Fibroblast of villous mesenchyme (primary cell): ENCODE results near the gene KYAT1. TPM values are rescaled to one million over a fixed set of nuclear protein-coding genes. Genes with fewer than 3 reads are reported as not detected.
A peak's percentile ranks its signal among the peaks of the same experiment; 100 is the strongest.

Experiments
- DNase-seq: peaks from one replicate; pipeline ENCODE4 v3.0.0-alpha.2; 2010; ENCODE audit warnings: low read depth
- H3K4me3 ChIP-seq: 2 replicates; pipeline ENCODE4 v1.5.1; 2011; ENCODE audit warnings: low read depth, mild to moderate bottlenecking, low read length
- total RNA-seq: library from RNA; depleted of rRNA; stranded (reverse); fragments of >200 nt; gene quantifications from 2 replicates; pipeline ENCODE4 v1.2.3, GENCODE V29; 2012
- TF ChIP-seq, protein P1 (sequence below): IDR thresholded peaks from 2 replicates; pipeline ENCODE4 v1.5.1; 2012; ENCODE audit warnings: low read depth, mild to moderate bottlenecking, low read length; ENCODE audit not compliant: insufficient read depth

The KYAT1 gene
- total RNA-seq, 1 donor = 11.2 TPM

DNA sequence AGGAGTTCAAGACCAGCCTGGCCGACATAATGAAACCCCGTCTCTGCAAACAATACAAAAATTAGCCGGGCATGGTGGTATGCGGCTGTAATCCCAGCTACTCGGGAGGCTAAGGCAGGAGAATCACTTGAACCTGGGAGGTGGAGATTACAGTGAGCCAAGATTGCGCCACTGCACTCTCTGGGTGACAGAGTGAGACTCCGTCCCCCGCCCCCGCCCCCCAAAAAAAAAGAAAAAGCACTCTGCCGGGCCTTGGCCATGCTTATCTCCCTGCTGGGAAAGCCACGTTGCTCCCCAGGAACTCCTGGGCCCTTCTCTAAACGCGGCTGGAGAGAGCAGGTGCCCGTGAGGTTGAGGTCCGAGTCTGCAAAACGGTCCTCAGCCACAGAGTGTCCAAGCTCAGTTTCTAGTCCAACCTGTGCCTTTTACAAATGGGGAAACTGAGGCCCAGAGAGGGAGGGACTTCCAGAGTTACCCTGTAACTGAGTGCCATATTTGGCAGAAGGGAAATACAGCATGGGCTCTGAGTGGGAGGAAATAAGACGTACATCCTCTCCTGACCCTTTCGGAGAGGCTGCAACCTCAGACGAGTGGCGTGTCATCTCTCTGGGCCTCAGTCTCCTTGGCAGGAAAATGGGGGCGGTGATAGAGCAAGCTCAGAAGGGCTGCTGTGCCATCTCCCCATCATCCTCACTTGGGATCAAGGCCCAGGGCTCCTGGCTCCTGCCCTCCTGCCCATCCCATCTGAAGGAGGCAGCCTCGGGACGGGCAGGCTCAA is 32.4 kb upstream of the KYAT1 start:
- no peak overlapping the region for H3K4me3 ChIP-seq
- no peak for DNase-seq
- TF ChIP-seq, protein P1, sequence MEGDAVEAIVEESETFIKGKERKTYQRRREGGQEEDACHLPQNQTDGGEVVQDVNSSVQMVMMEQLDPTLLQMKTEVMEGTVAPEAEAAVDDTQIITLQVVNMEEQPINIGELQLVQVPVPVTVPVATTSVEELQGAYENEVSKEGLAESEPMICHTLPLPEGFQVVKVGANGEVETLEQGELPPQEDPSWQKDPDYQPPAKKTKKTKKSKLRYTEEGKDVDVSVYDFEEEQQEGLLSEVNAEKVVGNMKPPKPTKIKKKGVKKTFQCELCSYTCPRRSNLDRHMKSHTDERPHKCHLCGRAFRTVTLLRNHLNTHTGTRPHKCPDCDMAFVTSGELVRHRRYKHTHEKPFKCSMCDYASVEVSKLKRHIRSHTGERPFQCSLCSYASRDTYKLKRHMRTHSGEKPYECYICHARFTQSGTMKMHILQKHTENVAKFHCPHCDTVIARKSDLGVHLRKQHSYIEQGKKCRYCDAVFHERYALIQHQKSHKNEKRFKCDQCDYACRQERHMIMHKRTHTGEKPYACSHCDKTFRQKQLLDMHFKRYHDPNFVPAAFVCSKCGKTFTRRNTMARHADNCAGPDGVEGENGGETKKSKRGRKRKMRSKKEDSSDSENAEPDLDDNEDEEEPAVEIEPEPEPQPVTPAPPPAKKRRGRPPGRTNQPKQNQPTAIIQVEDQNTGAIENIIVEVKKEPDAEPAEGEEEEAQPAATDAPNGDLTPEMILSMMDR = no peak

DNA sequence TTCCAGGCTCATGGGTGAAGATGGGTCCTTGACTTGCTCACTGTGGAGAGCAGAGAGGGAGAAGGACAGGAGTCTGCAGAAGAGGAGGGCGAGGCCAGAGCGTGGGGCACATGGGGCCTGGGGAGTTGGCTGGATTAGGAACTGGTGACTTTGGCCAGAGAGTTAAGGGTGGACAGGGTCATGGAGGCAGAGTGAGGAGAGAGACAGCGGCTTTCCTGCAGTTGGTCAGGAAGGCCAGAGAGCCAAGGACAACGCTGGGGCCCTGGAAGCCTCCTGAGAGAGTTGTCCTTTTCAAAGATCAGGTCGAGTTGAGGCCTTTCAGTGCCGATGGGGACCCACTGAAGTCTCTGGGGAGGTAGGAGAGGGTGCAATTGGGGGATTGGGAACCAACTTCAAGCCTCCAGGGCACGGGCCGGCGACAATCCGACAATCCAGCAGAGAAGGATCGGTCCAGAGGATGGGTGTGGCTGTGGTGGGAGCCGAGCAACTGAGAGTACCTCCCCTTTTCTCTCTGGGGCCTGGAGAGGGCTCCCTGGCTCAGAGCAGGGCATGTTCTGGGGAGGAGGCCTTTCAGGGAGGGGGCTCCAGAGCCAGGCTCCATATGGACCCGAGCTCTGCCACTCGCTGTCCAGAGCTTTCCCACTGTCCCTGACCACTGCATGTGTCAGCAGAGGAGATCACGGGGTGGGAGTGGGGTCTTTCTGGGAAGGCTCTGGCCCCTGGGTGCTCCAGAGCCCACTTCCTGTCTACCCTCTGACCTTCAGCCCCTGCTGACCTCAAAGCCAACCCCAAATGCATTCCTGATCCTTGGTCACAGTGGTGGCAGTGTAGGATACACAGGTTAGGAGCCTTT is 31.5 kb upstream of the KYAT1 start:
- no peak for DNase-seq
- no peak overlapping the region for H3K4me3 ChIP-seq
- TF ChIP-seq, protein P1 = no peak

DNA sequence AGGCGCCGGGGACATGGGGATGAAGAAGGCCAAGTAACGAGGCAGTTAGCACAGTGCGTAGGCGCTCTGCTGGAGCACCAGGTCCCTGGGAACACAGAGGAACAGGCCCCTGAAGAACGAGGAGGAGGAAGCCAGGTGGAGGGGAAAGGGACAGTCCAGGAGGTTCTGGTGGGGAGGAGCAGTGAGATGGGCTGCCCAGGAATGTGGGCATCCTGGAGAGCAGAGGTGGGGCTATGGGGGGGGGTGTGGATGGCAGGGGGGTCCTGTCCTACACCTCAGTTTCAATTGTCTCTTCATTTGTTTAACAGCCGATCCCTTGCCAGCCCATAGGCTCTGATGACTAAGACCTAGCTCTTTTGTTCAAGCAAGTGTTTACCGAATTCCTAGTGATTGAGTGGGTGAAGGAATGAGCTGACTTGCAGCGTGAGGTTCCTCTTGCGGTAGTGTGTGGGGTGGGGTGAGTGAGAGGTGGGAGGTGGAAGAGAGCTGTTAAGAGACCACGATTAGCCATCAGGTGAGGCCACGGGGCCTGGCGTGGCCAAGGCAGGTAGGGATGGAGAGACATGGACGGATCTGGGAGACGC is 30.6 kb upstream of the KYAT1 start:
- no peak overlapping the region for H3K4me3 ChIP-seq
- TF ChIP-seq, protein P1 = no peak
- peak; percentile 55 for DNase-seq

DNA sequence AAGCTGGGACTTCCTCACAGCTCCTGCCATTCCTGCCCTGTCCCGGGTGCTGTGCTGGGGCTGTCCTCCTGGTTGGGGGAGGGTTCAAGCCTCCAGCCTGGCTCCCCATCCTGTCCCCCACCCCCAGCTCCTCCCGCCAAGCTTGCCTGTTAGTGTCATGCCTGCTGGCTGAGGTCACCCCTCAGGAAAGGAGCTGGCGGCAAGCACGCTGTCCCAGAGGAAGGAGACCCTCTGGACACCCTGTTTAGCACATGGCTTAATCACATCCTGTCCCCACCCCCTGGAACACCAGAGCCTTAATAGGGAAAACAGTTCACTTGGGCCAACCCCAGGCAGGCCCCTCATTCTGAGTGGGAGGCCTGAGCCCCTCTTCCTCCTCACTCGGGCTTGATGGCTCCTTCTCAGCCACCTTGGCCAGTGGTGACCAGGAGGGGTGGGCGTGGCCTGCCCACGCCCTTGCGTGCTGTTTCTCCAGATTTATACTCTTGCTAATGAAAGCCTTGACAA is 29.8 kb upstream of the KYAT1 start:
- TF ChIP-seq, protein P1 = no peak
- no peak overlapping the region for H3K4me3 ChIP-seq
- peak; percentile 40 for DNase-seq

DNA sequence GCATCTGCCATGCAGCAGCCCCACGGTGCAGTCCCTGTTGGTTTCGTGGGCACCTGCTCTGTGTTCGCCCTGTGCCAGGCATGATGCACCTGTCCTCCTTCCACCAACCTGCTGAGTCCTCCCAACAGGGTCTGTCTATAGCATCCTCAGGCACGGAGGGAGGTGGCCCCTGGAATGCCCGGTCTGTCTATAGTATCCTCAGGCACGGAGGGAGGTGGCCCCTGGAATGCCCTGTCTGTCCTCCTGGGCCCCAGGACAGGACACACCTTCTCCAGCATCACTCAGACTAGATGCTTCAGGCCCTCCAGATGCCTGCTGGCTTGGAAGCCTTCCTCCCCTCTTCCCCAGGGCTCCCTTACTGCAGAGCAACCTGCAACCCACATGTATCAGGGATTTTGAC is 29.2 kb upstream of the KYAT1 start:
- DNase-seq = no peak
- TF ChIP-seq, protein P1 = no peak
- H3K4me3 ChIP-seq = no peak overlapping the region

DNA sequence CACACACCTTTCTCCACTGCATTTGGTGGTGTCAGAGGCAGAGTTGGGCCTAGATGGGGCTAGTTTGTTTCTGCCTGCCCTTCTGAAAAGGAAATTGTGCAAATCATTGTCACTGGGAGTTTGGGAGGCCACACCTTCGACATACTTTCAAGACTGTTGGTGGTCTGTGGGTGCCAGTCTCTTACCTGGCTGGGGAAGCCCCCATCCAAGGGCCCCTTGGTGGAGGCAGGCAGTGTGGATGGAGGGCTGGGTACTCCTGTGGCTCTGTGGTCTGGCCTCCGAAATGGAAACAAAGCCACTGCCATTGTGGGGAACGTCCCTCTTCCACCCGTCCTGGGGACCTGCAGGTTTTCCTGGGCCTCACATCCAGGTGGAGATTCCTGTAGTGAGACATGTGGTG is 28.1 kb upstream of the KYAT1 start:
- no peak for DNase-seq
- TF ChIP-seq, protein P1 = no peak
- H3K4me3 ChIP-seq = no peak overlapping the region
